DOHH2 (cell line): ENCODE results near the gene DNAJC28.

Experiments used
- CTCF ChIP-seq: fragments of 200-600 bp; sonication (generic); IDR thresholded peaks from one replicate; pipeline ENCODE4 v1.5.1; 2014; ENCODE audit warnings: antibody characterized with exemption, mild to moderate bottlenecking, low read depth, low read length; ENCODE audit not compliant: poor library complexity, severe bottlenecking
- EZH2phosphoT487 ChIP-seq: fragments of 200-600 bp; sonication (generic); IDR thresholded peaks from 2 replicates; pipeline ENCODE4 v1.6.1; 2017; ENCODE audit warnings: borderline replicate concordance, mild to moderate bottlenecking, antibody characterized with exemption, low read length, moderate library complexity, mixed read lengths

- TF ChIP-seq CTCF (no peak), EZH2phosphoT487 (no peak)
Observed at GRCh38 chr21:33480481-33481103, 10.9 kb downstream of the DNAJC28 start.
